Endothelial cell of umbilical vein (primary cell): ENCODE data around the gene RCAN1. TPM values are rescaled to one million over a fixed set of nuclear protein-coding genes. Genes with fewer than 3 reads are reported as not detected.

Source experiments
- BruUV-seq: library from RNA; stranded (reverse); fragments of 400-500 nt; replicated peaks from 2 replicates; lab custom pipeline; 2021; lab: Mats Ljungman, UMichigan
- CTCF ChIA-PET: fragments of 300-600, 350-600 bp; sonication (Branson Sonifier 250); formaldehyde crosslinking; loops from one replicate; lab custom pipeline; 2021; ENCODE audit warnings: antibody characterized with exemption, inconsistent platforms; lab: Charles Lee
- POLR2A ChIA-PET: fragments of 300-600, 350-600 bp; sonication (Branson Sonifier 250); formaldehyde crosslinking; loops from one replicate; lab custom pipeline; 2021; ENCODE audit warnings: antibody characterized with exemption, inconsistent platforms; lab: Charles Lee
- DNase-seq: peaks from one replicate; pipeline ENCODE4 v3.0.0-alpha.2; 2011; ENCODE audit warnings: low read depth, low spot score
- FAIRE-seq: peaks from 2 replicates; lab custom pipeline; 2011; peaks lifted over from hg19 to GRCh38; lab: Jason Lieb, UNC
- H2AFZ ChIP-seq: 2 replicates; pipeline ENCODE4 v1.6.0; 2012; ENCODE audit warnings: low read depth, low read length, control low read depth, inconsistent platforms
- H3K27ac ChIP-seq: 2 replicates; pipeline ENCODE4 v1.5.1; 2011; ENCODE audit warnings: low read depth, mild to moderate bottlenecking, control low read depth, low read length, moderate library complexity; ENCODE audit not compliant: insufficient read depth
- H3K27me3 ChIP-seq, 2 experiments: 2 replicates each; pipeline versions ENCODE4 v1.6.0 to v1.6.1; 2011; ENCODE audit warnings: low read length in 2 of 2, mixed read lengths in 1 of 2; ENCODE audit not compliant: control insufficient read depth in 2 of 2, insufficient read depth in 2 of 2
- H3K36me3 ChIP-seq, 2 experiments: 2 replicates in 1 of 2; 3 replicates in 1 of 2; pipeline ENCODE4 v1.5.1; 2011; ENCODE audit warnings: low read length in 2 of 2, mild to moderate bottlenecking in 1 of 2, moderate library complexity in 1 of 2; ENCODE audit not compliant: control insufficient read depth in 2 of 2, insufficient read depth in 2 of 2; ENCODE audit errors: extremely low read depth in 1 of 2
- H3K4me1 ChIP-seq: 3 replicates; pipeline ENCODE4 v1.5.1; 2011; ENCODE audit warnings: mild to moderate bottlenecking, low read length; ENCODE audit not compliant: control insufficient read depth, insufficient read depth; ENCODE audit errors: extremely low read depth
- H3K4me2 ChIP-seq: 2 replicates; pipeline ENCODE4 v1.6.1; 2011; ENCODE audit warnings: low read length, control low read depth, mixed read lengths; ENCODE audit not compliant: insufficient read depth
- H3K4me3 ChIP-seq, 3 experiments: fragments of 200-600 bp in 1 of 3; sonication (generic), shearing (Covaris generic) in 1 of 3; replicated peaks in 1 of 3; 2 replicates each; pipeline ENCODE4 v1.5.1; 2011 to 2016; ENCODE audit warnings: control low read depth in 3 of 3, low read length in 3 of 3, mild to moderate bottlenecking in 2 of 3, inconsistent platforms in 1 of 3, low read depth in 1 of 3, moderate library complexity in 1 of 3; ENCODE audit not compliant: insufficient read depth in 1 of 3
- H3K79me2 ChIP-seq: 2 replicates; pipeline ENCODE4 v1.6.0; 2012; ENCODE audit warnings: low read length, inconsistent platforms; ENCODE audit not compliant: control insufficient read depth, insufficient read depth
- H3K9ac ChIP-seq: replicated peaks from 2 replicates; pipeline ENCODE3; 2011; ENCODE audit warnings: low read length, control low read depth; ENCODE audit not compliant: insufficient read depth; ENCODE audit errors: extremely low read depth
- H3K9me1 ChIP-seq: replicated peaks from 3 replicates; pipeline ENCODE4 v1.6.0; 2011; ENCODE audit warnings: mild to moderate bottlenecking, low read length; ENCODE audit not compliant: control insufficient read depth, insufficient read depth; ENCODE audit errors: extremely low read depth
- H3K9me3 ChIP-seq: replicated peaks from 2 replicates; pipeline ENCODE4 v1.5.1; 2012; ENCODE audit warnings: low read length, inconsistent platforms; ENCODE audit not compliant: control insufficient read depth, insufficient read depth
- H4K20me1 ChIP-seq: replicated peaks from 2 replicates; pipeline ENCODE3; 2011; ENCODE audit warnings: mild to moderate bottlenecking, low read length; ENCODE audit not compliant: control insufficient read depth, insufficient read depth; ENCODE audit errors: extremely low read depth
- CTCF ChIP-seq, 2 donors: IDR thresholded peaks; 1 replicate in 1 of 2; 2 replicates in 1 of 2; pipeline ENCODE4 v1.5.1; 2011; ENCODE audit warnings: low read length in 2 of 2, mild to moderate bottlenecking in 2 of 2, moderate library complexity in 2 of 2, control low read depth in 1 of 2, inconsistent platforms in 1 of 2, low read depth in 1 of 2; ENCODE audit not compliant: insufficient read depth in 1 of 2; ENCODE audit errors: extremely low read depth in 1 of 2
- EZH2 ChIP-seq: IDR thresholded peaks from 2 replicates; pipeline ENCODE4 v1.6.1; 2012; ENCODE audit warnings: borderline replicate concordance, low read depth, mild to moderate bottlenecking, moderate library complexity, low read length, inconsistent platforms; ENCODE audit not compliant: severe bottlenecking
- FOS ChIP-seq: IDR thresholded peaks from 2 replicates; pipeline ENCODE4 v1.6.1; 2011; ENCODE audit warnings: mild to moderate bottlenecking, low read length, moderate library complexity, borderline replicate concordance; ENCODE audit not compliant: insufficient read depth
- GATA2 ChIP-seq: IDR thresholded peaks from 2 replicates; pipeline ENCODE4 v1.7.0; 2011; ENCODE audit warnings: low read depth, mild to moderate bottlenecking, moderate library complexity, mixed read lengths, low read length; ENCODE audit not compliant: insufficient read length, insufficient read depth
- JUN ChIP-seq: IDR thresholded peaks from 2 replicates; pipeline ENCODE4 v1.6.1; 2011; ENCODE audit warnings: borderline replicate concordance, low read depth; ENCODE audit not compliant: insufficient read length, insufficient read depth
- MAX ChIP-seq: IDR thresholded peaks from 2 replicates; pipeline ENCODE4 v1.6.1; 2011; ENCODE audit not compliant: insufficient read depth, insufficient read length
- MYC ChIP-seq: IDR thresholded peaks from one replicate; pipeline ENCODE4 v1.6.1; 2011; ENCODE audit warnings: mild to moderate bottlenecking, low read depth, low read length
- POLR2A ChIP-seq: IDR thresholded peaks from 2 replicates; pipeline ENCODE4 v1.6.1; 2012; ENCODE audit warnings: low read depth, mild to moderate bottlenecking, control low read depth, low read length
- POLR2AphosphoS5 ChIP-seq: IDR thresholded peaks from 2 replicates; pipeline ENCODE4 v1.6.1; 2012; ENCODE audit warnings: low read depth, mild to moderate bottlenecking, control low read depth, low read length, moderate library complexity; ENCODE audit not compliant: insufficient read depth
- dilution Hi-C: fragments of 300-500 bp; cut with MboI; formaldehyde crosslinking; loops from one replicate; pipeline ENCODE4 v1.15.0; 2019; ENCODE audit warnings: low sequenced_read_pairs; ENCODE audit not compliant: extremely low pct_ligation_motif_present
- intact Hi-C: fragments of 100-400 bp; cut with micrococcal nuclease; formaldehyde crosslinking; loops from one replicate; pipeline ENCODE4 v1.10.0; 2022
- polyA plus RNA-seq, 4 experiments: library from polyadenylated mRNA; depleted of rRNA in 3 of 4; stranded (reverse) in 3 of 4; unstranded in 1 of 4; fragments of >200 nt; gene quantifications; 2 replicates each; pipeline versions ENCODE4 v1.2.1 to v1.2.3, GENCODE V29; 2011 to 2012; ENCODE audit warnings: missing spikeins in 1 of 4
- total RNA-seq: library from RNA; stranded (reverse); gene quantifications from 2 replicates; pipeline ENCODE4 v1.2.3, GENCODE V29; 2021

RCAN1 gene
- total and polyA plus RNA-seq, 2 donors (not counting 3 experiments of a cell fraction or from before 2014, with no cell fraction given), result 9.7 to 16.5 TPM

GRCh38 chr21:34603002-34603709, 11.8 kb downstream of the RCAN1 start:
- H3K27me3 ChIP-seq, result no peaks in the 10 kb centered on the region
- H3K36me3 ChIP-seq, result no peaks in the 10 kb centered on the region
- BruUV-seq, result no TSS peak
- DNase-seq (peak; percentile 74), FAIRE-seq (peak; percentile 83)
- H3K4me2 ChIP-seq, result no peak overlapping the region
- no peak for TF ChIP-seq MAX
- TF ChIP-seq CTCF (IDR thresholded peaks at IDR 0.05; ENCODE audit: extremely low read depth in 1 of 2, insufficient read depth in 1 of 2, low read depth in 1 of 2, low read length in 2 of 2), result peak; percentile 74 to 88
- H3K4me1 ChIP-seq, result no peaks in the 10 kb centered on the region
- H3K9me3 ChIP-seq, result no peaks in the 10 kb centered on the region
- dilution Hi-C loops, result no loop called here
- no peak overlapping the region for H2AFZ ChIP-seq
- intact Hi-C loops, result loop anchor here (1.0 kb wide), 3 partner anchors 27 to 93 kb away; no protein-coding TSS in a partner anchor
- CTCF ChIA-PET, result interaction anchor here (0.6 to 13.7 kb wide), 29 partner anchors 10 to 679 kb away, joined by 3 to 394 read pairs (median 7); partner anchors contain the start of genes KCNE1 and RCAN1
- H3K9me1 ChIP-seq, result no peaks in the 10 kb centered on the region
- H3K27ac ChIP-seq, result no peak overlapping the region
- H3K79me2 ChIP-seq, result no peaks in the 10 kb centered on the region
- POLR2A ChIA-PET, result interaction anchor here (1.0 to 1.5 kb wide), 2 partner anchors 76 to 93 kb away, joined by 4 read pairs; no protein-coding TSS in a partner anchor
- no peaks in the 10 kb centered on the region for H4K20me1 ChIP-seq
- H3K4me3 ChIP-seq, result no peak overlapping the region
- no peak overlapping the region for H3K9ac ChIP-seq

- no peaks in the 10 kb centered on the region for H3K9me1 ChIP-seq
- no peak overlapping the region for H3K4me2 ChIP-seq
- no peak overlapping the region for H3K27ac ChIP-seq
- H3K36me3 ChIP-seq, result no peaks in the 10 kb centered on the region
- no peaks in the 10 kb centered on the region for H4K20me1 ChIP-seq
- TF ChIP-seq GATA2, result no peak
- no peak for TF ChIP-seq POLR2A
- TF ChIP-seq MYC, result no peak
- TF ChIP-seq JUN, result no peak
- no peak for TF ChIP-seq CTCF (IDR thresholded peaks at IDR 0.05; ENCODE audit: extremely low read depth in 1 of 2, insufficient read depth in 1 of 2, low read depth in 1 of 2, low read length in 2 of 2)
- TF ChIP-seq EZH2, result no peak
- no peak for TF ChIP-seq FOS
- TF ChIP-seq MAX, result no peak
- TF ChIP-seq POLR2AphosphoS5, result no peak
- H3K27me3 ChIP-seq, result no peaks in the 10 kb centered on the region
- dilution Hi-C loops (no loop called here), intact Hi-C loops (no loop called here)
- FAIRE-seq, result no peak
- no peaks in the 10 kb centered on the region for H3K4me1 ChIP-seq
- H3K9ac ChIP-seq, result no peak overlapping the region
- no peaks in the 10 kb centered on the region for H3K9me3 ChIP-seq
- no TSS peak for BruUV-seq
- CTCF ChIA-PET, result interaction anchor here (1.0 to 13.7 kb wide), 11 partner anchors 10 to 100 kb away, joined by 4 to 394 read pairs (median 19); partner anchors contain the start of genes KCNE1 and RCAN1
- no peak overlapping the region for H3K4me3 ChIP-seq
- POLR2A ChIA-PET, result interaction anchor here (1.5 kb wide), 1 partner anchor 75 kb away, joined by 4 read pairs; no protein-coding TSS in a partner anchor
- no peak overlapping the region for H2AFZ ChIP-seq
- no peak for DNase-seq
- no peaks in the 10 kb centered on the region for H3K79me2 ChIP-seq
Measured at GRCh38 chr21:34602061-34602460, 12.9 kb downstream of the RCAN1 start.
